H1 (cell line): ENCODE measurements around the gene FHAD1. TPM values are rescaled to one million over a fixed set of nuclear protein-coding genes. Genes with fewer than 3 reads are reported as not detected.

Experiments
- CTCF ChIA-PET: fragments of 300-600 bp; sonication (Branson Sonifier 250); formaldehyde crosslinking; loops from one replicate; lab custom pipeline; 2021; ENCODE audit not compliant: partially characterized antibody; lab: Charles Lee
- POLR2A ChIA-PET: fragments of 300-600 bp; sonication (Branson Sonifier 250); formaldehyde crosslinking; loops from one replicate; lab custom pipeline; 2021; ENCODE audit warnings: inconsistent platforms; ENCODE audit not compliant: partially characterized antibody; lab: Charles Lee
- DNase-seq, 2 experiments: peaks; one replicate each; pipeline versions ENCODE4 v3.0.0 to v3.0.0-alpha.2; 2010 to 2022; ENCODE audit warnings: low spot score in 2 of 2, low read depth in 1 of 2, mixed read lengths in 1 of 2
- FAIRE-seq: peaks from 2 replicates; lab custom pipeline; 2011; peaks lifted over from hg19 to GRCh38; lab: Jason Lieb, UNC
- H2AFZ ChIP-seq: 2 replicates; pipeline ENCODE4 v1.8.1; 2012; ENCODE audit warnings: low read length, inconsistent platforms
- H2AK5ac ChIP-seq: 2 replicates; pipeline ENCODE4 v1.6.1; 2013; ENCODE audit warnings: low read depth, low read length
- H2BK120ac ChIP-seq: replicated peaks from 2 replicates; pipeline ENCODE3; 2013; ENCODE audit warnings: low read depth, low read length, inconsistent platforms
- H2BK12ac ChIP-seq: 2 replicates; pipeline ENCODE4 v1.6.1; 2013; ENCODE audit warnings: low read depth, low read length
- H2BK15ac ChIP-seq: 2 replicates; pipeline ENCODE4 v1.6.1; 2013; ENCODE audit warnings: low read length
- H2BK20ac ChIP-seq: 2 replicates; pipeline ENCODE4 v1.6.1; 2013; ENCODE audit warnings: low read length
- H2BK5ac ChIP-seq: 2 replicates; pipeline ENCODE4 v1.6.1; 2013; ENCODE audit warnings: low read depth, low read length
- H3K14ac ChIP-seq: 2 replicates; pipeline ENCODE4 v1.6.1; 2013; ENCODE audit warnings: inconsistent platforms; ENCODE audit not compliant: insufficient read length
- H3K18ac ChIP-seq: 2 replicates; pipeline ENCODE4 v1.6.1; 2013; ENCODE audit warnings: low read length; ENCODE audit errors: extremely low read depth
- H3K23ac ChIP-seq: 2 replicates; pipeline ENCODE4 v1.6.1; 2013; ENCODE audit warnings: inconsistent platforms; ENCODE audit not compliant: insufficient read length
- H3K23me2 ChIP-seq: 2 replicates; pipeline ENCODE4 v1.6.1; 2013; ENCODE audit warnings: low read depth, low read length
- H3K27ac ChIP-seq: 2 replicates; pipeline ENCODE4 v1.6.1; 2011; ENCODE audit warnings: low read depth, low read length, inconsistent platforms
- H3K27me3 ChIP-seq, 4 experiments: replicated peaks in 1 of 4; 1 replicate in 1 of 4; 2 replicates in 3 of 4; pipeline versions ENCODE4 v1.6.1 to v1.8.1; 2011 to 2013; ENCODE audit warnings: low read length in 3 of 4, mild to moderate bottlenecking in 3 of 4, inconsistent platforms in 2 of 4, mixed read lengths in 2 of 4, moderate library complexity in 1 of 4; ENCODE audit not compliant: control insufficient read depth in 3 of 4, insufficient read depth in 3 of 4; ENCODE audit errors: extremely low read depth in 1 of 4
- H3K36me3 ChIP-seq, 4 experiments: 2 replicates each; pipeline versions ENCODE4 v1.6.1 to v1.8.1; 2011 to 2013; ENCODE audit warnings: mild to moderate bottlenecking in 4 of 4, low read length in 3 of 4, moderate library complexity in 2 of 4, control low read depth in 1 of 4, inconsistent platforms in 1 of 4; ENCODE audit not compliant: insufficient read depth in 4 of 4, control insufficient read depth in 2 of 4
- H3K4ac ChIP-seq: replicated peaks from 2 replicates; pipeline ENCODE3; 2013; ENCODE audit warnings: low read length, low read depth, mixed read lengths, inconsistent platforms; ENCODE audit not compliant: insufficient read length
- H3K4me1 ChIP-seq, 4 experiments: replicated peaks in 1 of 4; 1 replicate in 1 of 4; 2 replicates in 3 of 4; pipeline versions ENCODE4 v1.6.1 to v1.8.1; 2011 to 2013; ENCODE audit warnings: low read length in 3 of 4, inconsistent platforms in 2 of 4, mixed read lengths in 1 of 4; ENCODE audit not compliant: insufficient read depth in 4 of 4, control insufficient read depth in 3 of 4
- H3K4me2 ChIP-seq, 2 experiments: 2 replicates each; pipeline versions ENCODE4 v1.6.1 to v1.8.1; 2011 to 2013; ENCODE audit warnings: low read depth in 2 of 2, low read length in 2 of 2, control low read depth in 1 of 2, inconsistent platforms in 1 of 2, mild to moderate bottlenecking in 1 of 2; ENCODE audit not compliant: insufficient read depth in 1 of 2
- H3K4me3 ChIP-seq, 4 experiments: fragments of 200-600, 300-600 bp in 1 of 4; sonication (generic), shearing (Covaris generic), sonication (Bioruptor Twin) in 1 of 4; 2 replicates each; pipeline versions ENCODE4 v1.5.1 to v1.8.1; 2011 to 2016; ENCODE audit warnings: low read length in 4 of 4, low read depth in 3 of 4, control low read depth in 2 of 4, inconsistent platforms in 2 of 4, mild to moderate bottlenecking in 2 of 4, mixed read lengths in 1 of 4, moderate library complexity in 1 of 4; ENCODE audit not compliant: insufficient read depth in 2 of 4; ENCODE audit errors: extremely low read depth in 1 of 4
- H3K56ac ChIP-seq: replicated peaks from 2 replicates; pipeline ENCODE3; 2013; ENCODE audit warnings: low read depth, mild to moderate bottlenecking, mixed read lengths, low read length, inconsistent platforms; ENCODE audit not compliant: insufficient read length
- H3K79me1 ChIP-seq: 2 replicates; pipeline ENCODE4 v1.6.1; 2013; ENCODE audit warnings: low read depth, low read length, control low read depth
- H3K79me2 ChIP-seq, 2 experiments: 2 replicates each; pipeline versions ENCODE4 v1.6.1 to v1.8.1; 2012 to 2013; ENCODE audit warnings: low read length in 2 of 2, mild to moderate bottlenecking in 2 of 2, inconsistent platforms in 1 of 2; ENCODE audit not compliant: insufficient read depth in 2 of 2, control insufficient read depth in 1 of 2
- H3K9ac ChIP-seq, 4 experiments: replicated peaks in 1 of 4; 1 replicate in 1 of 4; 2 replicates in 3 of 4; pipeline versions ENCODE4 v1.6.1 to v1.8.1; 2011 to 2013; ENCODE audit warnings: low read depth in 3 of 4, low read length in 3 of 4, control low read depth in 2 of 4, mild to moderate bottlenecking in 2 of 4, moderate library complexity in 2 of 4, inconsistent platforms in 1 of 4; ENCODE audit errors: extremely low read depth in 1 of 4
- H3K9me3 ChIP-seq, 2 experiments: 2 replicates each; pipeline versions ENCODE4 v1.6.1 to v1.8.1; 2012 to 2013; ENCODE audit warnings: mild to moderate bottlenecking in 2 of 2, moderate library complexity in 2 of 2, control low read depth in 1 of 2, inconsistent platforms in 1 of 2, low read depth in 1 of 2, low read length in 1 of 2, mixed read lengths in 1 of 2; ENCODE audit not compliant: insufficient read depth in 2 of 2
- H4K20me1 ChIP-seq, 2 experiments: replicated peaks in 1 of 2; 2 replicates each; pipeline versions ENCODE3 to v1.8.1; 2011 to 2013; ENCODE audit warnings: inconsistent platforms in 2 of 2, low read length in 2 of 2, mild to moderate bottlenecking in 1 of 2; ENCODE audit not compliant: insufficient read depth in 2 of 2, control insufficient read depth in 1 of 2
- H4K5ac ChIP-seq: 2 replicates; pipeline ENCODE4 v1.6.1; 2013; ENCODE audit warnings: low read length, low read depth, mixed read lengths, inconsistent platforms; ENCODE audit not compliant: insufficient read length
- H4K8ac ChIP-seq: 2 replicates; pipeline ENCODE4 v1.8.0; 2013; ENCODE audit warnings: mild to moderate bottlenecking, moderate library complexity, low read length, inconsistent platforms; ENCODE audit not compliant: insufficient read depth; ENCODE audit errors: extremely low read depth
- H4K91ac ChIP-seq: replicated peaks from 2 replicates; pipeline ENCODE3; 2013; ENCODE audit warnings: low read length, mixed read lengths, inconsistent platforms; ENCODE audit not compliant: insufficient read length
- ASH2L ChIP-seq: fragments of 200-600, 300-600 bp; sonication (generic); IDR thresholded peaks from one replicate; pipeline ENCODE4 v1.7.1; 2017; ENCODE audit warnings: low read length
- BCL11A ChIP-seq, 2 experiments: IDR thresholded peaks; one replicate each; pipeline ENCODE4 v1.6.1; 2011; ENCODE audit warnings: low read depth in 2 of 2, low read length in 2 of 2, mild to moderate bottlenecking in 2 of 2
- BRCA1 ChIP-seq: IDR thresholded peaks from 2 replicates; pipeline ENCODE4 v1.6.1; 2012; ENCODE audit warnings: low read depth, low read length, improper control_type of control experiment
- CHD1 ChIP-seq: IDR thresholded peaks from 2 replicates; pipeline ENCODE4 v1.6.1; 2012; ENCODE audit warnings: low read depth, low read length, improper control_type of control experiment
- CREB1 ChIP-seq: IDR thresholded peaks from 2 replicates; pipeline ENCODE4 v1.6.1; 2012; ENCODE audit warnings: inconsistent platforms
- CTCF ChIP-seq, 3 experiments: IDR thresholded peaks; 1 replicate in 2 of 3; 2 replicates in 1 of 3; pipeline versions ENCODE4 v1.5.1 to v1.6.1; 2011; ENCODE audit warnings: low read length in 3 of 3, mild to moderate bottlenecking in 3 of 3, inconsistent platforms in 2 of 3, low read depth in 1 of 3, moderate library complexity in 1 of 3; ENCODE audit not compliant: insufficient read depth in 1 of 3; ENCODE audit errors: control extremely low read depth in 1 of 3
- E2F6 ChIP-seq: IDR thresholded peaks from 2 replicates; pipeline ENCODE4 v1.6.1; 2012; ENCODE audit warnings: inconsistent platforms
- JUN ChIP-seq: IDR thresholded peaks from 2 replicates; pipeline ENCODE4 v1.6.1; 2011; ENCODE audit warnings: low read depth, mild to moderate bottlenecking, improper control_type of control experiment, low read length
- KDM1A ChIP-seq: fragments of 200-600, 300-600 bp; sonication (generic); IDR thresholded peaks from 2 replicates; pipeline ENCODE4 v1.7.1; 2016; ENCODE audit warnings: mild to moderate bottlenecking, low read length, borderline replicate concordance
- KDM5A ChIP-seq: fragments of 200-600 bp; IDR thresholded peaks from 2 replicates; pipeline ENCODE4 v1.7.1; 2012; ENCODE audit warnings: mild to moderate bottlenecking, low read length, inconsistent platforms, mixed read lengths
- SUZ12 ChIP-seq: fragments of 200-600 bp; sonication (generic); IDR thresholded peaks from 2 replicates; pipeline ENCODE4 v1.6.1; 2012; ENCODE audit warnings: mild to moderate bottlenecking, inconsistent platforms, low read length, moderate library complexity, mixed read lengths
- TEAD4 ChIP-seq: IDR thresholded peaks from 2 replicates; pipeline ENCODE4 v1.6.1; 2012; ENCODE audit warnings: low read depth, low read length, inconsistent platforms, mixed read lengths
- WGBS, 2 experiments: shearing (Covaris generic) in 1 of 2; methylation state at CpG; one replicate each; pipeline versions ENCODE4 v1.1.6 to v1.1.7; 2013 to 2015; ENCODE audit warnings: low lambda C conversion rate in 2 of 2, mixed read lengths in 2 of 2, inconsistent platforms in 1 of 2, low coverage in 1 of 2, missing lambda C conversion rate in 1 of 2; ENCODE audit not compliant: insufficient replicate concordance in 2 of 2, insufficient coverage in 1 of 2, insufficient read length in 1 of 2; ENCODE audit errors: extremely low coverage in 1 of 2, missing lambda C conversion rate in 1 of 2; 5-methylcytosine and 5-hydroxymethylcytosine counted together
- polyA plus RNA-seq, 7 experiments: library from polyadenylated mRNA; depleted of rRNA in 3 of 7; stranded (reverse) in 5 of 7; unstranded in 2 of 7; fragments of >200 nt in 5 of 7; fragments of 200-250 nt in 2 of 7; gene quantifications; 1 replicate in 5 of 7; 2 replicates in 1 of 7; 4 replicates in 1 of 7; pipeline versions ENCODE4 v1.2.1 to v1.2.3, GENCODE V29; 2011 to 2013; ENCODE audit warnings: missing spikeins in 2 of 7, mixed read lengths in 2 of 7
- total RNA-seq: library from RNA; stranded (reverse); fragmentation: NEBNext Ultra II Directional; extraction: Animal tissue kit (Norgen Biotek cat#: 25700); gene quantifications from 2 replicates; pipeline ENCODE4 v1.2.1, GENCODE V29; 2021

FHAD1 gene
- total and polyA plus RNA-seq, 2 of the 8 experiments (the other 6 are each of a cell fraction or from before 2014, with no cell fraction given) = 0.39 to 0.69 TPM

- no peak overlapping the region for H3K4me2 ChIP-seq
- CTCF ChIA-PET = interaction anchor here (1.1 to 1.8 kb wide), 3 partner anchors 19 to 20 kb away, joined by 3 to 4 read pairs (median 4); no protein-coding TSS in a partner anchor
- POLR2A ChIA-PET = no interaction called here
- TF ChIP-seq KDM5A (no peak), BRCA1 (no peak), KDM1A (no peak), BCL11A (IDR thresholded peaks at IDR 0.05; ENCODE audit: low read depth in 2 of 2, low read length in 2 of 2) (no peak), TEAD4 (no peak), E2F6 (no peak), CREB1 (no peak), SUZ12 (no peak), CTCF (IDR thresholded peaks at IDR 0.05; ENCODE audit: control extremely low read depth in 1 of 3, insufficient read depth in 1 of 3, low read depth in 1 of 3, low read length in 3 of 3) (no peak), CHD1 (no peak), ASH2L (no peak), JUN (no peak)
Measured at GRCh38 chr1:15343729-15344128, 96.7 kb downstream of the FHAD1 start.

More at GRCh38 chr1:15343729-15344128, 96.7 kb downstream of the FHAD1 start:
- H2BK12ac ChIP-seq = no peak overlapping the region
- no peaks in the 10 kb centered on the region for H3K9me3 ChIP-seq
- no peaks in the 10 kb centered on the region for H3K23me2 ChIP-seq
- no peaks in the 10 kb centered on the region; a peak in 1 of 7 replicates for H3K4me1 ChIP-seq
- no peak overlapping the region for H2BK5ac ChIP-seq
- WGBS, 2 experiments = 76% methylated on average over 11 of the region's 11 CpGs; no CpG with 5 or more reads in 1 of the 2 experiments
- no peak overlapping the region for H2AK5ac ChIP-seq
- no peak overlapping the region for H3K18ac ChIP-seq
- H3K27ac ChIP-seq = no peak overlapping the region
- H2BK15ac ChIP-seq = no peak overlapping the region
- H3K4me3 ChIP-seq = no peak overlapping the region
- no peak overlapping the region for H3K4ac ChIP-seq
- H3K23ac ChIP-seq = no peak overlapping the region
- H3K9ac ChIP-seq = no peak overlapping the region
- H3K79me2 ChIP-seq = no peaks in the 10 kb centered on the region
- H3K79me1 ChIP-seq = no peaks in the 10 kb centered on the region
- FAIRE-seq (no peak), DNase-seq (no peak)
- no peak overlapping the region for H2AFZ ChIP-seq
- no peak overlapping the region for H4K8ac ChIP-seq
- H4K5ac ChIP-seq = no peak overlapping the region
- no peak overlapping the region for H2BK20ac ChIP-seq
- H2BK120ac ChIP-seq = no peak overlapping the region
- no peaks in the 10 kb centered on the region for H3K27me3 ChIP-seq
- no peak overlapping the region for H3K56ac ChIP-seq
- H3K14ac ChIP-seq = no peak overlapping the region
- no peaks in the 10 kb centered on the region for H3K36me3 ChIP-seq
- no peak overlapping the region for H4K91ac ChIP-seq
- no peaks in the 10 kb centered on the region for H4K20me1 ChIP-seq
